ENCODE measurements around the gene MRPL47. TPM values are rescaled to one million over a fixed set of nuclear protein-coding genes. Genes with fewer than 3 reads are reported as not detected.
A peak's percentile ranks its signal among the peaks of the same experiment; 100 is the strongest.

Gene MRPL47
- total and polyA plus RNA-seq, 10 of the 15 experiments (the other 5 are each of a cell fraction or from before 2014, with no cell fraction given), result 40.6 to 237 (median 73.9) TPM

DNA sequence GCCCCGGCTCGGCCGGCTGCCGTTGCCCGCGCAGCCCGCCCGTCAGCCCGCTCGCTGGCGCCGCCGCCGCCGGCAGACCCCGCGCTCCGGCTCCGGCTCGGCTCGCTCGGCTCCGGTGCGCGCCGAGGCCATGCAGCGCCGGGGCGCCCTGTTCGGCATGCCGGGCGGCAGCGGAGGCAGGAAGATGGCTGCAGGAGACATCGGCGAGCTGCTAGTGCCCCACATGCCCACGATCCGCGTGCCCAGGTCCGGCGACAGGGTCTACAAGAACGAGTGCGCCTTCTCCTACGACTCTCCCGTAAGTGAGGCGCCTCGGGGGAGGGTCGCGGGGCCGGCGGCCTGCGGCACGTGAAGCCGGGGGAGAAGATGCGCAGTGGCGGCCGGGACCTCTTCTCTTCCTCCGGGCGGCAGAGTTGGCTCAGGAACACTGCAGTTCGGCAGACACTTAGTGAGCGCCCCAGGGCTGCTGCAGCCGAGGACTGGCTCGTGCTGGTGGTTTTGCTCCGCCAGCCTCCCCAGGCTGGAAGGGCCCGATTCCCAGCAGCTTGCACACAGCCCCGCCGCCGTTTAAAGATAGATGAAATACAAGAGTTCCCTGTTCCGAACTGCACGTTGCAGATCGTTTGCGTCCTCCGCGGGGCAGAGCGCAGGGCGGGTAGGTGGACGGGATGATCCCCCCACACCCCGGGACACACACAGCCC is 48.8 kb upstream of the MRPL47 start (continued):
- no peak for TF ChIP-seq NR2C1 (IDR thresholded peaks at IDR 0.05)
- 0 out of 2 replicates have a peak, but pooled peaks have one; percentile 27 for TF ChIP-seq TAF1 (IDR thresholded peaks at IDR 0.05; ENCODE audit: borderline replicate concordance, low read depth, low read length)
- TF ChIP-seq POLR2A (IDR thresholded peaks at IDR 0.05; ENCODE audit: low read depth, low read length), result peak; percentile 79
- TF ChIP-seq DPF2 (IDR thresholded peaks at IDR 0.05), result 0 out of 2 replicates have a peak, but pooled peaks have one; percentile 16
- no peak for TF ChIP-seq NFYB (IDR thresholded peaks at IDR 0.05; ENCODE audit: insufficient read depth, low read depth, low read length)
- TF ChIP-seq, protein P1, sequence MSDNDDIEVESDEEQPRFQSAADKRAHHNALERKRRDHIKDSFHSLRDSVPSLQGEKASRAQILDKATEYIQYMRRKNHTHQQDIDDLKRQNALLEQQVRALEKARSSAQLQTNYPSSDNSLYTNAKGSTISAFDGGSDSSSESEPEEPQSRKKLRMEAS (IDR thresholded peaks at IDR 0.05; ENCODE audit: low read depth, low read length), result peak; percentile 37; the same call in 1 of the 2 replicates
- peak; percentile 56 for TF ChIP-seq YY1 (IDR thresholded peaks at IDR 0.05; ENCODE audit: low read depth, low read length)
- TF ChIP-seq, protein P2, sequence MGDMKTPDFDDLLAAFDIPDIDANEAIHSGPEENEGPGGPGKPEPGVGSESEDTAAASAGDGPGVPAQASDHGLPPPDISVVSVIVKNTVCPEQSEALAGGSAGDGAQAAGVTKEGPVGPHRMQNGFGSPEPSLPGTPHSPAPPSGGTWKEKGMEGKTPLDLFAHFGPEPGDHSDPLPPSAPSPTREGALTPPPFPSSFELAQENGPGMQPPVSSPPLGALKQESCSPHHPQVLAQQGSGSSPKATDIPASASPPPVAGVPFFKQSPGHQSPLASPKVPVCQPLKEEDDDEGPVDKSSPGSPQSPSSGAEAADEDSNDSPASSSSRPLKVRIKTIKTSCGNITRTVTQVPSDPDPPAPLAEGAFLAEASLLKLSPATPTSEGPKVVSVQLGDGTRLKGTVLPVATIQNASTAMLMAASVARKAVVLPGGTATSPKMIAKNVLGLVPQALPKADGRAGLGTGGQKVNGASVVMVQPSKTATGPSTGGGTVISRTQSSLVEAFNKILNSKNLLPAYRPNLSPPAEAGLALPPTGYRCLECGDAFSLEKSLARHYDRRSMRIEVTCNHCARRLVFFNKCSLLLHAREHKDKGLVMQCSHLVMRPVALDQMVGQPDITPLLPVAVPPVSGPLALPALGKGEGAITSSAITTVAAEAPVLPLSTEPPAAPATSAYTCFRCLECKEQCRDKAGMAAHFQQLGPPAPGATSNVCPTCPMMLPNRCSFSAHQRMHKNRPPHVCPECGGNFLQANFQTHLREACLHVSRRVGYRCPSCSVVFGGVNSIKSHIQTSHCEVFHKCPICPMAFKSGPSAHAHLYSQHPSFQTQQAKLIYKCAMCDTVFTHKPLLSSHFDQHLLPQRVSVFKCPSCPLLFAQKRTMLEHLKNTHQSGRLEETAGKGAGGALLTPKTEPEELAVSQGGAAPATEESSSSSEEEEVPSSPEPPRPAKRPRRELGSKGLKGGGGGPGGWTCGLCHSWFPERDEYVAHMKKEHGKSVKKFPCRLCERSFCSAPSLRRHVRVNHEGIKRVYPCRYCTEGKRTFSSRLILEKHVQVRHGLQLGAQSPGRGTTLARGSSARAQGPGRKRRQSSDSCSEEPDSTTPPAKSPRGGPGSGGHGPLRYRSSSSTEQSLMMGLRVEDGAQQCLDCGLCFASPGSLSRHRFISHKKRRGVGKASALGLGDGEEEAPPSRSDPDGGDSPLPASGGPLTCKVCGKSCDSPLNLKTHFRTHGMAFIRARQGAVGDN (IDR thresholded peaks at IDR 0.05), result peak; percentile 47; the same call in 1 of the 2 replicates
- 0 out of 2 replicates have a peak, but pooled peaks have one; percentile 13 for TF ChIP-seq CBFB (IDR thresholded peaks at IDR 0.05; ENCODE audit: low read depth)

All from GM12878 (cell line).